Colonic mucosa (tissue), 4 donors: ENCODE measurements around the gene FASLG. TPM values are rescaled to one million over a fixed set of nuclear protein-coding genes. Genes with fewer than 3 reads are reported as not detected.

Experiments
- DNase-seq: peaks from one replicate; pipeline ENCODE4 v3.0.0-alpha.2; 2020
- H3K27ac ChIP-seq: fragments of 200-600 bp; one replicate; pipeline ENCODE4 v1.8.0; 2021
- H3K27me3 ChIP-seq: fragments of 200-600 bp; one replicate; pipeline ENCODE4 v1.8.0; 2021
- H3K36me3 ChIP-seq: fragments of 200-600 bp; one replicate; pipeline ENCODE4 v1.8.0; 2021
- H3K4me1 ChIP-seq: fragments of 200-600 bp; one replicate; pipeline ENCODE4 v1.8.0; 2021; ENCODE audit warnings: mild to moderate bottlenecking
- H3K4me3 ChIP-seq: fragments of 200-600 bp; one replicate; pipeline ENCODE4 v1.8.0; 2021
- H3K9ac ChIP-seq, 2 donors: one replicate each; pipeline ENCODE4 v1.7.0; 2013; ENCODE audit warnings: control low read depth in 2 of 2, low read depth in 2 of 2, low read length in 2 of 2
- H3K9me3 ChIP-seq: fragments of 200-600 bp; one replicate; pipeline ENCODE4 v1.8.0; 2021
- CTCF ChIP-seq: fragments of 200-600 bp; IDR thresholded peaks from one replicate; pipeline ENCODE4 v1.8.0; 2022; ENCODE audit warnings: antibody characterized with exemption, mild to moderate bottlenecking
- intact Hi-C: fragments of 100-400 bp; cut with DNase I; formaldehyde crosslinking; loops from one replicate; pipeline ENCODE4 v1.14.1; 2022
- total RNA-seq, 2 donors: library from RNA; stranded (reverse); fragmentation: NEBNext Ultra II Directional in 1 of 2; extraction: Animal tissue kit (Norgen Biotek cat#: 25700) in 1 of 2; gene quantifications; one replicate each; pipeline ENCODE4 v1.2.1, GENCODE V29; 2021
- donor health status: healthy.
- donor health status: DM: no; HTN: no; CAD: no.
- donor health status: DM: no; HTN: no; CAD: no.

The FASLG gene
- total RNA-seq, 2 donors from 2014 or later, result 0.24 to 0.30 TPM

- intact Hi-C loops, result no loop called here
- H3K36me3 ChIP-seq, result no peaks in the 10 kb centered on the region
- no peaks in the 10 kb centered on the region for H3K4me1 ChIP-seq
- no peaks in the 10 kb centered on the region for H3K27me3 ChIP-seq
- no peak overlapping the region for H3K27ac ChIP-seq
- no peak overlapping the region for H3K4me3 ChIP-seq
- H3K9ac ChIP-seq, result no peak overlapping the region
- no peak for TF ChIP-seq CTCF
- no peaks in the 10 kb centered on the region for H3K9me3 ChIP-seq
- no peak for DNase-seq
These were observed 5.7 kb upstream of the FASLG start for GRCh38 chr1:172653015-172653709.

GRCh38 chr1:172654535-172654934 is 4.4 kb upstream of the FASLG start:
- H3K36me3 ChIP-seq, result no peaks in the 10 kb centered on the region
- intact Hi-C loops, result no loop called here
- H3K27me3 ChIP-seq, result no peaks in the 10 kb centered on the region
- TF ChIP-seq CTCF, result no peak
- no peaks in the 10 kb centered on the region for H3K9me3 ChIP-seq
- no peak overlapping the region for H3K4me3 ChIP-seq
- no peak for DNase-seq
- no peaks in the 10 kb centered on the region for H3K4me1 ChIP-seq
- H3K27ac ChIP-seq, result no peak overlapping the region
- H3K9ac ChIP-seq, result no peak overlapping the region

- no peaks in the 10 kb centered on the region for H3K9me3 ChIP-seq
- H3K36me3 ChIP-seq, result no peaks in the 10 kb centered on the region
- intact Hi-C loops, result no loop called here
- H3K4me3 ChIP-seq, result no peak overlapping the region
- DNase-seq, result no peak
- no peak for TF ChIP-seq CTCF
- no peaks in the 10 kb centered on the region for H3K4me1 ChIP-seq
- no peak overlapping the region for H3K27ac ChIP-seq
- H3K27me3 ChIP-seq, result no peaks in the 10 kb centered on the region
- H3K9ac ChIP-seq, result no peak overlapping the region
These were observed 2.3 kb upstream of the FASLG start for GRCh38 chr1:172656576-172656975.

- Histone ChIP-seq H3K27ac (no peak overlapping the region), H3K27me3 (no peaks in the 10 kb centered on the region), H3K9ac (no peak overlapping the region), H3K4me3 (no peak overlapping the region), H3K4me1 (no peaks in the 10 kb centered on the region), H3K9me3 (no peaks in the 10 kb centered on the region), H3K36me3 (no peaks in the 10 kb centered on the region)
- TF ChIP-seq CTCF, result no peak
- no peak for DNase-seq
- intact Hi-C loops, result no loop called here
These were observed 1.3 kb upstream of the FASLG start for GRCh38 chr1:172657586-172657985.

- no peaks in the 10 kb centered on the region for H3K36me3 ChIP-seq
- no peaks in the 10 kb centered on the region for H3K9me3 ChIP-seq
- DNase-seq, result no peak
- no peaks in the 10 kb centered on the region for H3K27me3 ChIP-seq
- no peak for TF ChIP-seq CTCF
- intact Hi-C loops, result no loop called here
- H3K27ac ChIP-seq, result no peak overlapping the region
- H3K4me1 ChIP-seq, result no peaks in the 10 kb centered on the region
- H3K9ac ChIP-seq, result no peak overlapping the region
- no peak overlapping the region for H3K4me3 ChIP-seq
These were observed 2.2 kb downstream of the FASLG start for GRCh38 chr1:172661107-172661506.
